ENCODE measurements around the gene SUCO.

The SUCO gene

GRCh38 chr1:172532700-172533512, at the start of gene SUCO:
Gene SUCO (plus strand): TSS chr1:172533150. CDS start chr1:172533436, 286 bp downstream.
- peak; percentile 97 for DNase-seq (ENCODE audit: low spot score)
- TF ChIP-seq CTCF (IDR thresholded peaks at IDR 0.05; ENCODE audit: borderline replicate concordance, control extremely low read depth, extremely low read depth, insufficient read depth, missing control alignments) = no peak
- in situ Hi-C loops (cut with MboI; ENCODE audit: low sequenced_read_pairs, unreplicated experiment) = no loop called here

- no peak for DNase-seq (ENCODE audit: low spot score)
- TF ChIP-seq CTCF (IDR thresholded peaks at IDR 0.05; ENCODE audit: borderline replicate concordance, control extremely low read depth, extremely low read depth, insufficient read depth, missing control alignments) = no peak
- in situ Hi-C loops (cut with MboI; ENCODE audit: low sequenced_read_pairs, unreplicated experiment) = no loop called here
Measured at GRCh38 chr1:172483448-172483847, 49.5 kb upstream of the SUCO start.

- DNase-seq (ENCODE audit: low spot score) = no peak
- in situ Hi-C loops (cut with MboI; ENCODE audit: low sequenced_read_pairs, unreplicated experiment) = no loop called here
- no peak for TF ChIP-seq CTCF (IDR thresholded peaks at IDR 0.05; ENCODE audit: borderline replicate concordance, control extremely low read depth, extremely low read depth, insufficient read depth, missing control alignments)
Measured at GRCh38 chr1:172484252-172484651, 48.7 kb upstream of the SUCO start.

GRCh38 chr1:172485626-172486025, 47.3 kb upstream of the SUCO start:
- DNase-seq (ENCODE audit: low spot score) = no peak
- TF ChIP-seq CTCF (IDR thresholded peaks at IDR 0.05; ENCODE audit: borderline replicate concordance, control extremely low read depth, extremely low read depth, insufficient read depth, missing control alignments) = no peak

GRCh38 chr1:172486805-172487454, 46.0 kb upstream of the SUCO start:
- TF ChIP-seq CTCF (IDR thresholded peaks at IDR 0.05; ENCODE audit: borderline replicate concordance, control extremely low read depth, extremely low read depth, insufficient read depth, missing control alignments) = no peak
- DNase-seq (ENCODE audit: low spot score) = no peak
- in situ Hi-C loops (cut with MboI; ENCODE audit: low sequenced_read_pairs, unreplicated experiment) = no loop called here

More at GRCh38 chr1:172485626-172486025, 47.3 kb upstream of the SUCO start:
- in situ Hi-C loops (cut with MboI; ENCODE audit: low sequenced_read_pairs, unreplicated experiment) = no loop called here

GRCh38 chr1:172487550-172487949, 45.4 kb upstream of the SUCO start:
- in situ Hi-C loops (cut with MboI; ENCODE audit: low sequenced_read_pairs, unreplicated experiment) = no loop called here
- DNase-seq (ENCODE audit: low spot score) = no peak

More at GRCh38 chr1:172487550-172487949, 45.4 kb upstream of the SUCO start:
- TF ChIP-seq CTCF (IDR thresholded peaks at IDR 0.05; ENCODE audit: borderline replicate concordance, control extremely low read depth, extremely low read depth, insufficient read depth, missing control alignments) = no peak
